ENCODE data around the gene CENPM.

DNA sequence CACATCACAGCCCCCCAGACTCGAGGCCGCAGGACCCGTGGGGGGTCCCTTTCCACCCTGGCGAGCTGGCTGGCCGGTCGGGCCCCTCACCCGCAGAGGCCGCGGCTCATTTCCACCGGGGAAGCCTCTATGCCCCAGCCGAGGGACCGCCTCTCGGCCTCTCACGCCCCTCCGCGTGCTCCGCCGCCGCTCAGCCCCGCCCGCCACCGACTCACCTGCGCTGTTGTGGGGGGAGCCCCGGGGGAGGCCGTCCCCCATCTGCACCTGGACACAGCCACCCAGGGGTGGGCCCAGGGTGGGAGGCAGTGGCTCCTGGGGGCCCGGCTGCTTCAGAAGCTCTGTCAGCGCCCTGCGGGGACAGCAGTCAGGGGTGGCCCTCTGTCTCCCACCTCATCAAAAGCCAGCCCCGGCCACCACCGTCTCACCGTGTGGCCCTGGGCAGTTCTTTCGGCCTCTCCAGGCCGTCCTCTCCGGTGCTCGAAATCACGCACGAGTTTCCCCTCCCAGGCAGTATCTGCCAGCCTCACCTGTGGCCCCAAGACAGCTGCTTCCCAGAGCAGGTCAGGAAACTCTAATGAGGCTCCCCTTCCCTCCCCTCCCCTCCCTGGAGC lies 35.8 kb downstream of the CENPM start:
- TF ChIP-seq, protein P1, sequence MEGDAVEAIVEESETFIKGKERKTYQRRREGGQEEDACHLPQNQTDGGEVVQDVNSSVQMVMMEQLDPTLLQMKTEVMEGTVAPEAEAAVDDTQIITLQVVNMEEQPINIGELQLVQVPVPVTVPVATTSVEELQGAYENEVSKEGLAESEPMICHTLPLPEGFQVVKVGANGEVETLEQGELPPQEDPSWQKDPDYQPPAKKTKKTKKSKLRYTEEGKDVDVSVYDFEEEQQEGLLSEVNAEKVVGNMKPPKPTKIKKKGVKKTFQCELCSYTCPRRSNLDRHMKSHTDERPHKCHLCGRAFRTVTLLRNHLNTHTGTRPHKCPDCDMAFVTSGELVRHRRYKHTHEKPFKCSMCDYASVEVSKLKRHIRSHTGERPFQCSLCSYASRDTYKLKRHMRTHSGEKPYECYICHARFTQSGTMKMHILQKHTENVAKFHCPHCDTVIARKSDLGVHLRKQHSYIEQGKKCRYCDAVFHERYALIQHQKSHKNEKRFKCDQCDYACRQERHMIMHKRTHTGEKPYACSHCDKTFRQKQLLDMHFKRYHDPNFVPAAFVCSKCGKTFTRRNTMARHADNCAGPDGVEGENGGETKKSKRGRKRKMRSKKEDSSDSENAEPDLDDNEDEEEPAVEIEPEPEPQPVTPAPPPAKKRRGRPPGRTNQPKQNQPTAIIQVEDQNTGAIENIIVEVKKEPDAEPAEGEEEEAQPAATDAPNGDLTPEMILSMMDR (conservative IDR thresholded peaks at IDR 0.05 in 1 of 2, IDR thresholded peaks at IDR 0.05 in 1 of 2; ENCODE audit: low read depth in 1 of 2, low read length in 2 of 2), result no peak
- TF ChIP-seq EZH2 (IDR thresholded peaks at IDR 0.05; ENCODE audit: low read length, missing control alignments), result peak; percentile 73
